HG03460 (cell line): ENCODE results near the gene GABARAP.

Experiments
- ATAC-seq: cut with Tn5 transposase; IDR thresholded peaks from one replicate; pipeline ENCODE4 v1.9.1; 2021; ENCODE audit not compliant: unreplicated experiment

GABARAP gene

GRCh38 chr17:7223375-7223774 lies 18.9 kb downstream of the GABARAP start:
- no peak for ATAC-seq

- no peak for ATAC-seq
These were observed 19.3 kb downstream of the GABARAP start for GRCh38 chr17:7222972-7223292.

DNA sequence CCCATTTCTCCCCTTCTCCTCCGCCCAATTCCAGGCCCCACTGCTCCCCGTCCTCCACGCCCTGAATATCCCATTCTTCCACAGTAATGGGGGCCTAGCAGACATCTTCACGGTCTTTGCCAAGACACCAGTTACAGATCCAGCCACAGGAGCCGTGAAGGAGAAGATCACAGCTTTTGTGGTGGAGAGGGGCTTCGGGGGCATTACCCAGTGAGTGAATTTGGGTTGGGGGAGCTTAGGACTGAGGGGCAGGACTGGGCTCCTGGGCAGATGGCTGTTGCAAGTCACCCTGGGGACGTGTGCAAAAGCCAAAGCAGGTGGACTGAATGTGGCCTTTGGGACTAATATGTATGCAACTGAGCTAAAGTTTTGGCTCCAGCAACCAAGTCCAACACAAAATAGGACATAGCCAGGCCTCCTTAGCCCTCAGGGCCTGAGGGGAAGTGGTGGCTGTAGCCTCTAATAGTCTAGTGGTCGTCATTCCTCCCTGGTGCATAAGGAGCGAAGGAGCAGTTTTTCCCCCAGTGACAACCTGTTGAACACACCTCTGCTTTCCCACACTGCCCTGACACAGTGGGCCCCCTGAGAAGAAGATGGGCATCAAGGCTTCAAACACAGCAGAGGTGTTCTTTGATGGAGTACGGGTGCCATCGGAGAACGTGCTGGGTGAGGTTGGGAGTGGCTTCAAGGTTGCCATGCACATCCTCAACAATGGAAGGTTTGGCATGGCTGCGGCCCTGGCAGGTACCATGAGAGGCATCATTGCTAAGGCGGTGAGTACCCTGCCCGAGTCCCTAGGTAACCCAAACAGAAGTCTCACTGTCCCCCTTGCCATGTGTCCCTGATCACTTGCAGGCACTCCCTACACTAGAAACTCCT lies 19.9 kb downstream of the GABARAP start:
- no peak for ATAC-seq

DNA sequence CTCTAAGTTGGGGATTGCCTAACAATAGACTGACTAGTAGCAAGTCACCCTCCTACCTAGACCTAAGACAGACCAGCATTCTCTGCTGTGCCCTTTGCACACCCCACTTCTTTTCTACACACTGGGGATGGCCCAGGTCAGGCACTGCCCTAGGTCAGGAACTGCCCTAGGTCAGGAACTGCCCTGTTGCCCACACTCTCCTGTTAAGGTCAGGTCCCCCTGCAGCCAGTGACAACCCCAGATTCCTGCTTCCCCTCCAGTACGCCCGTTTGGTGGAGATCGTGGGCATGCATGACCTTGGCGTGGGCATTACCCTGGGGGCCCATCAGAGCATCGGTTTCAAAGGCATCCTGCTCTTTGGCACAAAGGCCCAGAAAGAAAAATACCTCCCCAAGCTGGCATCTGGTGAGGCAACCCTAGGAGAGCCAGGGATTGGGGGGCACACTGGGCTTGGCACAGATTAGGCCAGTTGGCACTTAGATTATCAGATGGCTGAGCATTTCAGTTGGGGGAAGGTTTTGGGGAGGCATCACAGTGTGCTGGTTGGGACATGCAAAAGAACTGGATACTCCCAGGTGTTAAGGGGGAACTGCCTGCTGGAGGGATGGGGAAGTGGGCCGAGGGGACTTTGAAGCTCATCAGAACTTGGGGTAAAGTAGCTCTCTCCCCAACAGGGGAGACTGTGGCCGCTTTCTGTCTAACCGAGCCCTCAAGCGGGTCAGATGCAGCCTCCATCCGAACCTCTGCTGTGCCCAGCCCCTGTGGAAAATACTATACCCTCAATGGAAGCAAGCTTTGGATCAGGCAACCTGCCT lies 20.8 kb downstream of the GABARAP start:
- no peak for ATAC-seq

- no peak for ATAC-seq
These were observed 21.5 kb downstream of the GABARAP start for GRCh38 chr17:7220593-7221277.

- ATAC-seq: peak; percentile 58
These were observed 22.2 kb downstream of the GABARAP start, which contains the start of the genes ACADVL and DLG4 for GRCh38 chr17:7219812-7220592. ACADVL (plus strand) TSS chr17:7219938; CDS start chr17:7219985, 47 bp downstream. DLG4 (minus strand) TSS chr17:7219836.

GRCh38 chr17:7219229-7219811 lies 22.9 kb downstream of the GABARAP start:
- no peak for ATAC-seq

DNA sequence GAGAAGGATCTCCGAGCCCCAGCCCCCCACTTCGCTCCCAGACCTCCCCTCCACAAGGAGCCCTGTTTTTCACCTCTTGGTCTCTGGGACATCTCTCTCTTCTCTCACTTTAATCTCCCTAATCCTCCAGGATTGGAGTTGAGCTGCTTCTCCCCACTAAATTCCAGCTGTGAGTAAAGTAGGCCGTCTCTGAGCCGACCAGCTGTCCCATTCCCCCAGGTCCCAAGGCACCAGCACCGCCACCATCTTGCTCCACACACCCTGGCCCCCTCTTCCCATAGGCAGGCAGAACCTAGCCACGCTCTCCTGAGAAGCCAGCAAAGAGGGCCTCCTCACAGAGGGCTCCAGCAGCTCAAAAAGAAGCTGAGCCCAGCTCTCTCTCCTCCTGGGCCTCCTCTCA lies 23.5 kb downstream of the GABARAP start:
- no peak for ATAC-seq

GRCh38 chr17:7218166-7218565 lies 24.1 kb downstream of the GABARAP start:
- no peak for ATAC-seq

GRCh38 chr17:7217113-7217987 lies 24.9 kb downstream of the GABARAP start:
- ATAC-seq: no peak

- no peak for ATAC-seq
These were observed 25.8 kb downstream of the GABARAP start for GRCh38 chr17:7216242-7217112.

GRCh38 chr17:7215652-7216180 lies 26.5 kb downstream of the GABARAP start:
- no peak for ATAC-seq

- ATAC-seq: no peak
These were observed 27.1 kb downstream of the GABARAP start for GRCh38 chr17:7215136-7215638.

DNA sequence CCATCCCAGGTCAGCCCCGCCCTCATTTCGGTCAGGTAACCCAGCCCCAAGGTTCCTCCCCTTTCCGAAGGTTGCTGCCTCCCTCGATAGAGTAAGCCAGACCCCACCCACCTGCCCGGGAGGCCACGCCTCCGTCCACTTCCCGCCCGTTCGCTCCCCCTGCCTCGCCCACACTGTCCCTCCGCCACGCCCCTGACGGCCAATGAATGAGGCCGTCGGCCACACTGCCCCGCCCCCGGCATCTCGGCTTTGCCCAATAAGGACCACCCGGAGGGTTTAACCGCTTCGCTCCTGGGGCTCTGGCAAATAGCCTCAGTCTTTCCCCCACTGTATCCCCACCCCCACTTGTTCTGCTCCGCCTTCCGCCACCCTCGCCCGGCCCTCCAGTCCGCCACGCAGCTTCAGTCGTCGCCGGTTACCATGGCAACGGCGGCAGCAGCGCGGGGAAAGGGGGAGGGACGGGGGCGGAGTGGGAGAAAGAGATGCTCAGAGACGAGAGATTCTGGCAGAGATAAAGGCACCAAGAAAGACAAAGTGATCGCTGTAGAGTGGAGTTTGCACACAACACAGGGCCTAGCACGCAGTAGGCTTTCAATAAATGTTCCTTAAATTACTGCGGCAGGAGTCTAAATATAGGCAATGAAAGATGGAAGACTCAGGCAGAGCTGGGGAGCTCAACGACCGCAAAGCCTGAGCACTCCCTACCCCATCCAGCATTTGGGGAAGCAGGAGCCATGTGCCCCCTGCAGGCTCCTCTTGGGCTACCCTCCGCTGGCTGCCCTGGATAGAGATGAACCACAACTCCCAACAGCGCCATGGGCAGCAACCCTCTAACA lies 27.7 kb downstream of the GABARAP start:
- ATAC-seq: peak; percentile 70

GRCh38 chr17:7213895-7214299 lies 28.4 kb downstream of the GABARAP start:
- ATAC-seq: no peak

DNA sequence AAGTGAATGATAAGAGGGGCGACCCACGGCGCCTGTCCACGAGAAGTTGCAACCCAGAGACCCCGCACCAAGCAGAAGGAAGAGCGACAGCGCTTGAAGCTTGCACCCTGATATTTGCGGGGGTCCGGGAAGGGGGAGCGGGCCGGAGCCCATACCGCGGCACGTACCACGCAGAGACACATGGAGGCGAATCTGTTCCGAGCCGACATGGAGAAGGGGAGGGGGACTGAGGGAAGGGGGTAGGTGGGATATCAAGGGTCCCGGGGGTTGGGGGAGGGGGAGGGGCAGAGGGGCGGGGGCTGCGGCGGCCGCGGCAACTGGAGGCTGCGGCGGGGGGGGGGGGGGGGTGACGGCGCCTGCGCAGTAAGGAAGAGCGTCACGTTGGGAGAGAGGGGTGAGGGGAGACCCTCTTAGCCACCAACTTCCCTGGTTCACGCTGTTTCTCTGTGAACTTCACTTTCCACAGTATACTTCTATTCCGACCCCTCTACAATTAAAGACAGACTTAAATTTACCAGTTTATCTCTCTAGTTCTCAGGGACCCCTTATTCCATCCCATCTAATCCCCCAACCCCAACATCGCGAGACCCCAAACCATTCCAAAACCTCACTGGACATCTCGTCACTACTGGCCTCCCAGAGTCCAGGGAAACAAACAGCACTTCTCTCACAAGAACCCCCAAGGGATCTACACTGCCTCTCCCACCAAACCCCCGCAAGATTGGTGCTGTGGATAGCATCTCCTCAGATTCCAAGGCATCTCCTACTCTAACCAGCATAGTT lies 30.6 kb downstream of the GABARAP start:
- ATAC-seq: no peak
